Trophoblast cell (in vitro differentiated cells and primary cell): ENCODE results near the gene MICALL2.

Source experiments
- DNase-seq, 2 donors: peaks; one replicate each; pipeline ENCODE4 v3.0.0-alpha.2; 2016
- H2AFZ ChIP-seq: 2 replicates; pipeline ENCODE4 v1.6.1; 2013; ENCODE audit warnings: low read length, moderate library complexity, mild to moderate bottlenecking; ENCODE audit not compliant: insufficient read depth, poor library complexity
- H2AK5ac ChIP-seq: 2 replicates; pipeline ENCODE4 v1.6.1; 2013; ENCODE audit warnings: mild to moderate bottlenecking, low read length
- H2BK120ac ChIP-seq: 2 replicates; pipeline ENCODE4 v1.6.1; 2013; ENCODE audit warnings: low read length, mild to moderate bottlenecking, moderate library complexity; ENCODE audit not compliant: insufficient read depth, poor library complexity
- H2BK12ac ChIP-seq: 2 replicates; pipeline ENCODE4 v1.6.1; 2013; ENCODE audit warnings: mild to moderate bottlenecking, low read length, moderate library complexity
- H2BK5ac ChIP-seq: 2 replicates; pipeline ENCODE4 v1.6.1; 2013; ENCODE audit warnings: low read length, low read depth, moderate library complexity, mild to moderate bottlenecking; ENCODE audit not compliant: poor library complexity
- H3K14ac ChIP-seq: 2 replicates; pipeline ENCODE4 v1.6.1; 2013; ENCODE audit warnings: mild to moderate bottlenecking, low read length
- H3K18ac ChIP-seq: 2 replicates; pipeline ENCODE4 v1.6.1; 2013; ENCODE audit warnings: mild to moderate bottlenecking, low read length
- H3K23ac ChIP-seq: 2 replicates; pipeline ENCODE4 v1.6.1; 2013; ENCODE audit warnings: low read length
- H3K27ac ChIP-seq: 2 replicates; pipeline ENCODE4 v1.5.1; 2013; ENCODE audit warnings: low read depth, mild to moderate bottlenecking, inconsistent platforms, low read length, moderate library complexity
- H3K27me3 ChIP-seq: 2 replicates; pipeline ENCODE4 v1.6.1; 2013; ENCODE audit warnings: inconsistent platforms, mild to moderate bottlenecking, low read length, moderate library complexity; ENCODE audit not compliant: insufficient read depth
- H3K36me3 ChIP-seq, 2 experiments: 1 replicate in 1 of 2; 2 replicates in 1 of 2; pipeline ENCODE4 v1.6.1; 2013; ENCODE audit warnings: low read length in 2 of 2, mild to moderate bottlenecking in 2 of 2, moderate library complexity in 1 of 2; ENCODE audit not compliant: insufficient read depth in 2 of 2, control insufficient read depth in 1 of 2
- H3K4ac ChIP-seq: 2 replicates; pipeline ENCODE4 v1.6.1; 2013; ENCODE audit warnings: low read depth, mild to moderate bottlenecking, low read length, moderate library complexity
- H3K4me1 ChIP-seq, 2 experiments: 1 replicate in 1 of 2; 2 replicates in 1 of 2; pipeline ENCODE4 v1.6.1; 2013; ENCODE audit warnings: low read length in 2 of 2, mild to moderate bottlenecking in 2 of 2, moderate library complexity in 1 of 2; ENCODE audit not compliant: insufficient read depth in 2 of 2, control insufficient read depth in 1 of 2
- H3K4me2 ChIP-seq: 2 replicates; pipeline ENCODE4 v1.6.1; 2013; ENCODE audit warnings: inconsistent platforms, mild to moderate bottlenecking, low read length, moderate library complexity
- H3K4me3 ChIP-seq: 2 replicates; pipeline ENCODE4 v1.5.1; 2013; ENCODE audit warnings: mild to moderate bottlenecking, low read depth, low read length, inconsistent platforms
- H3K79me1 ChIP-seq: one replicate; pipeline ENCODE4 v1.6.1; 2013; ENCODE audit warnings: low read length
- H3K79me2 ChIP-seq: 2 replicates; pipeline ENCODE4 v1.6.1; 2013; ENCODE audit warnings: low read length, mild to moderate bottlenecking; ENCODE audit not compliant: control insufficient read depth, insufficient read depth, poor library complexity
- H3K9ac ChIP-seq: 2 replicates; pipeline ENCODE4 v1.6.1; 2013; ENCODE audit warnings: mild to moderate bottlenecking, low read length
- H3K9me3 ChIP-seq: 2 replicates; pipeline ENCODE4 v1.6.1; 2013; ENCODE audit warnings: low read depth, mild to moderate bottlenecking, control low read depth, inconsistent platforms, low read length; ENCODE audit not compliant: insufficient read depth
- H4K12ac ChIP-seq: 2 replicates; pipeline ENCODE4 v1.6.1; 2013; ENCODE audit warnings: low read depth, mild to moderate bottlenecking, low read length, moderate library complexity
- H4K8ac ChIP-seq: 2 replicates; pipeline ENCODE4 v1.6.1; 2013; ENCODE audit warnings: low read depth, mild to moderate bottlenecking, low read length, moderate library complexity
- H4K91ac ChIP-seq: one replicate; pipeline ENCODE4 v1.6.1; 2013; ENCODE audit warnings: low read depth, mild to moderate bottlenecking, low read length, moderate library complexity
- WGBS: extraction: QIAGEN DNeasy Blood & Tissue Kit; methylation state at CpG from one replicate; pipeline ENCODE4 v1.1.7; 2013; ENCODE audit warnings: missing lambda C conversion rate; ENCODE audit not compliant: insufficient read length, insufficient coverage; ENCODE audit errors: extremely low coverage; 5-methylcytosine and 5-hydroxymethylcytosine counted together

The MICALL2 gene

DNA sequence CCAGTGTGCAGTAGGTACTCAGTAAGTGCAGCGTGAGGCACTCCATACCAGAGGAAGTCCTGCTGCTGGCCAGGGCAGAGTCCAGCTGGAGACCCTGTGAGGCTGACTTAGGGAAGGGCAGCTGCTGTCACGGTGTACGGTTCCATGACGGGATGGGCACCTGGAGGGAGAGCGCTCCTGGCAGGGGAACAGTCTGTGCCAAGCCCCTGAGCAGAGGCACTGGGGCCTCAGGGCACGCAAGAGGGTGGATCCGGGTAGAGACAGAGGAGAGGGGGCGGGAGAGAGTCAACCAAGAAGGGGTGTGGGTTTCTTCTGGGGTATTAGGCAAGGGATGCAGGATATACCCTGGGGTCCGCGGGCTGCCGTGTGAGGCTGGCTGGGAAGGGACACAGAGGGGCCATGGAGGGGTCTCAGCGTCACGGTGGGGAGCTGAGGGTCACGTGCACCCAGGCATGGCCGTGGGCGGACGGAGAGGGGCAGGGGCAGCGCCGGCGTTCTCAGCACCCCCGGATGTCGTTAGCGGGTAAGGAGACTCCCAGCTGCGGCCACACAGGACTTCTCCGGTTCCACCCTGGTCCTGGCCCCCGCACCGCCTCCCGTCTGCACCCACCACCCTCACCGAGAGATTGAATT, 70.5 kb downstream of the MICALL2 start:
- Histone ChIP-seq H2AK5ac (no peak overlapping the region), H3K27me3 (no peaks in the 10 kb centered on the region), H3K23ac (no peak overlapping the region), H2BK120ac (no peak overlapping the region), H3K79me2 (no peaks in the 10 kb centered on the region), H4K91ac (no peak overlapping the region), H2BK12ac (no peak overlapping the region), H3K14ac (no peak overlapping the region), H4K8ac (no peak overlapping the region), H3K4me1 (no peaks in the 10 kb centered on the region), H3K79me1 (no peaks in the 10 kb centered on the region), H3K27ac (no peak overlapping the region), H3K4ac (no peak overlapping the region), H4K12ac (no peak overlapping the region), H3K36me3 (no peaks in the 10 kb centered on the region), H3K9ac (no peak overlapping the region), H3K18ac (no peak overlapping the region), H2BK5ac (no peak overlapping the region), H3K9me3 (peaks cover 9% of the 10 kb centered on the region), H3K4me2 (no peak overlapping the region), H3K4me3 (no peak overlapping the region), H2AFZ (no peak overlapping the region)
- 100% methylated on average over 1 of the region's 29 CpGs for WGBS
- DNase-seq, result no peak

GRCh38 chr7:1388021-1388702, 71.1 kb downstream of the MICALL2 start:
- H3K4me2 ChIP-seq, result no peak overlapping the region
- no peak overlapping the region for H2BK12ac ChIP-seq
- H3K27me3 ChIP-seq, result no peaks in the 10 kb centered on the region
- H4K8ac ChIP-seq, result no peak overlapping the region
- no peak overlapping the region for H3K4ac ChIP-seq
- H3K79me2 ChIP-seq, result no peaks in the 10 kb centered on the region
- H3K9ac ChIP-seq, result no peak overlapping the region
- H2BK5ac ChIP-seq, result no peak overlapping the region
- no peak overlapping the region for H2AK5ac ChIP-seq
- H3K18ac ChIP-seq, result no peak overlapping the region
- H4K91ac ChIP-seq, result no peak overlapping the region
- WGBS, result no CpG with 5 or more reads among the region's 19 CpGs
- no peak overlapping the region for H2AFZ ChIP-seq
- H2BK120ac ChIP-seq, result no peak overlapping the region
- H3K9me3 ChIP-seq, result peaks cover 9% of the 10 kb centered on the region
- H3K4me3 ChIP-seq, result no peak overlapping the region
- no peaks in the 10 kb centered on the region for H3K4me1 ChIP-seq
- H3K23ac ChIP-seq, result no peak overlapping the region
- no peak overlapping the region for H3K14ac ChIP-seq
- no peak overlapping the region for H4K12ac ChIP-seq
- DNase-seq, result no peak
- no peaks in the 10 kb centered on the region for H3K36me3 ChIP-seq
- H3K79me1 ChIP-seq, result no peaks in the 10 kb centered on the region
- no peak overlapping the region for H3K27ac ChIP-seq

GRCh38 chr7:1387261-1387660, 72.0 kb downstream of the MICALL2 start:
- no peak overlapping the region for H2AFZ ChIP-seq
- H3K79me1 ChIP-seq, result no peaks in the 10 kb centered on the region
- no peak overlapping the region for H2BK12ac ChIP-seq
- no peak overlapping the region for H2BK120ac ChIP-seq
- no peak overlapping the region for H3K4me3 ChIP-seq
- no peak overlapping the region for H2AK5ac ChIP-seq
- H3K4me2 ChIP-seq, result no peak overlapping the region
- no peaks in the 10 kb centered on the region for H3K79me2 ChIP-seq
- H3K27me3 ChIP-seq, result no peaks in the 10 kb centered on the region
- H3K4me1 ChIP-seq, result no peaks in the 10 kb centered on the region
- no CpG with 5 or more reads among the region's 18 CpGs for WGBS
- no peak overlapping the region for H3K9ac ChIP-seq
- no peak overlapping the region for H3K27ac ChIP-seq
- H3K9me3 ChIP-seq, result peaks cover 10% of the 10 kb centered on the region
- no peak overlapping the region for H2BK5ac ChIP-seq
- H3K18ac ChIP-seq, result no peak overlapping the region
- no peak overlapping the region for H3K4ac ChIP-seq
- H3K14ac ChIP-seq, result no peak overlapping the region
- H4K91ac ChIP-seq, result no peak overlapping the region
- no peak overlapping the region for H4K8ac ChIP-seq
- no peak overlapping the region for H4K12ac ChIP-seq
- no peaks in the 10 kb centered on the region for H3K36me3 ChIP-seq
- no peak overlapping the region for H3K23ac ChIP-seq
- no peak for DNase-seq

DNA sequence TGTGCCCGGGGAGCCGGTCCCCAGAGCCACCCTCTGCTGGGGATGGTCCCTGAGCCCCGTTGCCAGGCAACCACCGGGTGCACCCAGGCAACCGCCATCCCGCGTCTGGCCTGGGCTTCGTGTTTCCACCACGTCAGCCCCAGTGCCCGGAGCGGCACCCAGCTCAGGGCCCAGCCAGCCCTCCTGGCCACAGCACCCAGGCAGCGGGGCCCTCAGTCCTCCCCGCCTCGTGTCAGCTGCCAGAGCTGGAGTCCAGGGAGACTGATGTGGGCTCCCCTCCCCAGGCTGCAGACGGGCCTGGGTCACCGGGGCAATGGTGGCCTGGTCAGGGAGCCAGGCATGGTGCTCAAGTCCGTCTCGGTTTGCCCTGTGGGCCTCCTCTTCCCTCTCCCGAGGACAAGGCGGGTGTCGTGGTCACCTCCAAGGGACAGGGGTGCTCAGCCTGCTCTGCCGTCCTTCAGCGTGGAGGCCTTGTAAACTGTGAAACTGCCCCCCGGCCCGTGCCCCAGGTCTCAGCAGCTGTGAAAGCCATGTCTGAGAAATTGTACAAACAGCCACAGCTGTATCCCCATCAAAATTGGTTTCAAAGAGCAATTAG, 72.5 kb downstream of the MICALL2 start:
- Histone ChIP-seq H2AK5ac (no peak overlapping the region), H3K27ac (no peak overlapping the region), H3K36me3 (no peaks in the 10 kb centered on the region), H3K4me1 (no peaks in the 10 kb centered on the region), H3K79me1 (no peaks in the 10 kb centered on the region), H2AFZ (no peak overlapping the region), H3K4me2 (no peak overlapping the region), H3K9ac (no peak overlapping the region), H4K8ac (no peak overlapping the region), H2BK12ac (no peak overlapping the region), H3K14ac (no peak overlapping the region), H3K4me3 (no peak overlapping the region), H3K9me3 (peaks cover 7% of the 10 kb centered on the region), H4K12ac (no peak overlapping the region), H3K4ac (no peak overlapping the region), H4K91ac (no peak overlapping the region), H2BK120ac (no peak overlapping the region), H3K79me2 (no peaks in the 10 kb centered on the region), H3K18ac (no peak overlapping the region), H3K23ac (no peak overlapping the region), H3K27me3 (no peaks in the 10 kb centered on the region), H2BK5ac (no peak overlapping the region)
- no peak for DNase-seq
- no CpG with 5 or more reads among the region's 25 CpGs for WGBS
